ENCODE results near the gene MYO3B. TPM values are rescaled to one million over a fixed set of nuclear protein-coding genes. Genes with fewer than 3 reads are reported as not detected.

Gene MYO3B
- total RNA-seq, 1 experiment from 2014 or later: 0.63 TPM

GRCh38 chr2:170236680-170237047 is 58.7 kb downstream of the MYO3B start:
- no peaks in the 10 kb centered on the region for H3K27me3 Mint-ChIP-seq (ENCODE audit: low read depth)
- H3K36me3 Mint-ChIP-seq (ENCODE audit: insufficient read depth in 1 of 3, low read depth in 3 of 3): no peaks in the 10 kb centered on the region
- H2BK5ac ChIP-seq (ENCODE audit: insufficient read length, low read length): no peak overlapping the region
- H3K4me1 Mint-ChIP-seq: peaks cover 26 to 30% of the 10 kb centered on the region in 2 experiments
- H3K9me3 ChIP-seq (ENCODE audit: control insufficient read depth, low read depth, low read length): no peaks in the 10 kb centered on the region
- H4K20me1 ChIP-seq (ENCODE audit: control insufficient read depth, insufficient read depth, insufficient read length): no peaks in the 10 kb centered on the region
- H3K56ac ChIP-seq (ENCODE audit: insufficient read length, low read depth, low read length): no peak overlapping the region
- no peak overlapping the region for H4K91ac ChIP-seq (ENCODE audit: insufficient read length, low read depth, low read length)
- no peak overlapping the region for H3K4me3 Mint-ChIP-seq
- no peaks in the 10 kb centered on the region for H3K23me2 ChIP-seq (ENCODE audit: insufficient read length, low read depth, low read length, poor library complexity, severe bottlenecking)
- no peak overlapping the region for H4K5ac ChIP-seq (ENCODE audit: insufficient read length, low read depth, low read length)
- H3K79me1 ChIP-seq (ENCODE audit: insufficient read depth, low read depth, low read length, poor library complexity, severe bottlenecking): no peaks in the 10 kb centered on the region
- H3T11ph ChIP-seq (ENCODE audit: low read length): no peak overlapping the region
- H3K4me2 ChIP-seq (ENCODE audit: insufficient read depth, insufficient read length, low read length): no peak overlapping the region
- H3K27ac Mint-ChIP-seq: no peak overlapping the region
- no peak overlapping the region for H2BK20ac ChIP-seq (ENCODE audit: low read depth, low read length, poor library complexity, severe bottlenecking)
- no peak for DNase-seq
- H3K79me2 ChIP-seq (ENCODE audit: insufficient read depth, low read length): no peaks in the 10 kb centered on the region
- WGBS (ENCODE audit: extremely low coverage, insufficient read length, low lambda C conversion rate): no CpG with 5 or more reads among the region's 2 CpGs
- H3K4me1 ChIP-seq (ENCODE audit: insufficient read depth, low read length): 0 out of 2 replicates have a peak, but pooled peaks cover 3% of the 10 kb centered on the region
- H3K14ac ChIP-seq (ENCODE audit: insufficient read depth, low read length): no peak overlapping the region
- no peaks in the 10 kb centered on the region for H3K27me3 ChIP-seq (ENCODE audit: insufficient read depth, low read length)
- no peaks in the 10 kb centered on the region; a peak in 1 of 5 replicates for H3K9me3 Mint-ChIP-seq
- H3K9ac ChIP-seq (ENCODE audit: extremely low read depth, insufficient read length, low read length): no peak overlapping the region
- H2AFZ ChIP-seq (ENCODE audit: low read length): no peak overlapping the region
- no peak overlapping the region for H3K23ac ChIP-seq (ENCODE audit: insufficient read length, low read depth, low read length)
- TF ChIP-seq CTCF (conservative IDR thresholded peaks at IDR 0.05): no peak
- H3K27ac ChIP-seq (ENCODE audit: insufficient read length, low read depth, low read length): no peak overlapping the region
- H2BK15ac ChIP-seq (ENCODE audit: low read depth, low read length): no peak overlapping the region
- H2BK120ac ChIP-seq (ENCODE audit: low read depth, low read length, poor library complexity, severe bottlenecking): no peak overlapping the region
- H3K4ac ChIP-seq (ENCODE audit: low read depth, low read length): no peak overlapping the region
- H3K18ac ChIP-seq (ENCODE audit: insufficient read length, low read depth, low read length): no peak overlapping the region
- H2AK5ac ChIP-seq (ENCODE audit: insufficient read length, low read length): no peak overlapping the region
- H4K8ac ChIP-seq (replicated peaks; ENCODE audit: insufficient read length, low read depth, low read length): no peak overlapping the region
- no peak overlapping the region for H2BK12ac ChIP-seq (ENCODE audit: insufficient read length, low read depth, low read length)

All from H9 (cell line).